Activated naive CD4-positive, alpha-beta T cell treated with anti-CD3 and anti-CD28 coated beads, Interleukin-2, amount 10 ng/mL, durations not matched to agents 5 hours and 36 hours (primary cell): ENCODE measurements around the gene GSTA1. TPM values are rescaled to one million over a fixed set of nuclear protein-coding genes. Genes with fewer than 3 reads are reported as not detected.

Experiments used
- total RNA-seq, 2 experiments: library from RNA; stranded (reverse); gene quantifications; one replicate each; pipeline ENCODE4 v1.2.3, GENCODE V29; 2021

Gene GSTA1
- total RNA-seq = not detected

DNA sequence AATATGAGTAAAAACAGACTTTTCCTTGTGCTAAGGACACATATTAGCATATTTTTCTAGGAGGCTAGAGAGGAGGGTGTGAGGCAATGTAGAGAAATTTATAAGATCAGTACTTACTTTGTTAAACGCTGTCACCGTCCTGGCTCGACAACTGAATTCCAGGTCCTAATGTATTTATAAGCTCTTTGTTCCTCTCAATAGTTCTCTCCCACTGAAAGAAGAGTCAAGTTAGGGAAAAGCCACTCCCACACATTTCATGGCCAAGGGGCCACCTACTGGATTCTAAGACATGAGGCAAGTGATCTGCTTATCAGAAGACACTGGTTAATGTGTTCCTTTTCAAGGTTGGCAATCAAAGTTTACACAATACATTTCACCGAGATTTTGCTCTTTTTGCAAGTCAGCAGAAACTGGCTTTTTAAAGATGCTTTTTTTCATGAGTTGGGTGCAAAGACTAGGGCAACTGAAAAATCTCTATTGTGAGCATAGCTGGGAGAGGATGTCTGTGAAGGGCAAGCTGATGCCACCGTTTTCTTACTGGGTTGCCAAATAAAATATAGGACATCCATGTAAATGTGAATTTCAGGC lies at the start of gene GSTA1:
Gene GSTA1, minus strand, starts transcription at position 149 of the 588 bp plus-strand sequence. CDS start 4,549 bp downstream, outside the sequence.

DNA sequence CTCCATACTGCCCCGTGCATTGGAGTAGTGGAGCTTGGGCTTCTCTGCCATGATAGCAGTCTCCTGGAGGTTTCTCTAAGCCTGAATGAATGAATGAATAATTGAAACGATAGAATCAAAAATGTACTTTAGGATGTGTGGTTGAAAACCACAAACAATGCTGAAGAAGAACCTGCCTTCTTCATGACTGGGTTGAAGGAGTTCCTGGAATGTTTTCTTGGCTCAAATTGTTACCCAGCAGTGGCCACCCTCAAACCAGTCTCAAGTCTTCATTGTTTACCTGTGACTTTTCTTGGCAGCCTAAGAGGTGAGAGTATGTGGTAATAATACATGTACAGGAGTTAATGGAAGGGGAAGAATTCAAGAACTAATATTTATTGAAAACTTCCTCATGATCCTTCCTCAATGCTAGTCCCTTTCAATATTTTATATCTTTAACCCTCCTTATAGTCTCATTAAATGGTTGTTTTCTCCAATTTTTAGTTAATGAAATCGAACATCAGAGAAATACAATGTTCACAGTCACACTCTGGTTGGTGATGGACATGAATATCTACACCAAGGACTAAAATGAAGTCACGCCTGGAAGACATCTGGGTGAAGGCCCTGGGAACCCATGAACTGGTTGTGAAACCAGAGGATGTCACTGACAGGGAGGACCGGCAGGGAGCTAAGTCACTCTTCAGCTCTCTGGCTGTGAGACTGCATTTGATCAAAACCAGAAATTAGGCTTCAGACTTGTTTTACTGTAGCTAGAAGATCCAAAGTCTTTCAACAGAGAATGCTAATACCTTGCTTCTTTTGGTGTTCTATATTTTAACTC lies 37.4 kb upstream of the GSTA1 start, which contains the start of gene GSTA5:
Gene GSTA5, minus strand, starts transcription at position 51 of the 823 bp plus-strand sequence.

DNA sequence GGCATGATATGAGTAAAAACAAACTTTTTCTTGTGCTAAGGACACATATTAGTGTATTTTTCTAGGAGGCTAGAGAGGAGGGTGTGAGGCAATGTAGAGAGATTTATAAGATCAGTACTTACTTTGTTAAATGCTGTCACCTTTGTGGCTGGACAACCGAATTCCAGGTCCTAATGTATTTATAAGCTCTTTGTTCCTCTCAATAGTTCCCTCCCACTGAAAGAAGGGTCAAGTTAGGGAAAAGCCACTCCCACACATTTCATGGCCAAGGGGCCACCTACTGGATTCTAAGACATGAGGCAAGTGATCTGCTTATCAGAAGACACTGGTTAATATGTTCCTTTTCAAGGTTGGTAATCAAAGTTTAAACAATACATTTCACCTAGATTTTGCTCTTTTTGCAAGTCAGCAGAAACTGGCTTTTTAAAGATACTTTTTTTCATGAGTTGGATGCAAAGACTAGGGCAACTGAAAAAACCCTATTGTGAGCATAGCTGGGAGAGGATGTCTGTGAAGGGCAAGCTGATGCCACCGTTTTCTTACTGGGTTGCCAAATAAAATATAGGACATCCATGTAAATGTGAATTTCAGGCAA lies 40.2 kb downstream of the GSTA1 start, which contains the start of gene GSTA2:
Gene GSTA2, minus strand, starts transcription at position 154 of the 595 bp plus-strand sequence. CDS start 5,528 bp downstream, outside the sequence.

Other genes with a start within 250 kb of the GSTA1 start
- 1 to 10 TPM; 6.0 to 6.1 TPM for gene TRAM2, start 226.8 kb downstream of the GSTA1 start, total RNA-seq
- 10 to 100 TPM; 16.8 to 18.6 TPM for gene TMEM14A, start 132.7 kb downstream of the GSTA1 start, total RNA-seq
- gene GSTA2, start 40.3 kb downstream of the GSTA1 start, total RNA-seq = not detected
- not detected for gene GSTA5, start 37.0 kb upstream of the GSTA1 start, total RNA-seq
- not detected for gene GSTA3, start 105.9 kb upstream of the GSTA1 start, total RNA-seq
- gene GSTA4, start 191.5 kb upstream of the GSTA1 start, total RNA-seq = 1 to 10 TPM; 7.1 to 7.4 TPM